Measurements from ENCODE around the gene CCDC14. TPM values are rescaled to one million over a fixed set of nuclear protein-coding genes. Genes with fewer than 3 reads are reported as not detected.
"Not testable (repeated sequence)": the region's sequence is repeated elsewhere in the genome, so short reads cannot be mapped to it uniquely, and the experiment has no call there.

CCDC14 gene
- polyA plus RNA-seq, 4 donors: 96.3 to 175 (median 150) TPM

- DNase-seq (ENCODE audit: low read depth in 4 of 4, low spot score in 3 of 4): not testable (repeated sequence)
Observed at GRCh38 chr3:123966799-123967198, 5.8 kb upstream of the CCDC14 start.

GRCh38 chr3:123964793-123965192 lies 3.8 kb upstream of the CCDC14 start:
- not testable (repeated sequence) for DNase-seq (ENCODE audit: low read depth in 4 of 4, low spot score in 3 of 4)

- DNase-seq (ENCODE audit: low read depth in 4 of 4, low spot score in 3 of 4): no peak
Observed at GRCh38 chr3:123961508-123961856, 453 bp upstream of the CCDC14 start.

GRCh38 chr3:123953735-123954134 lies 7.3 kb downstream of the CCDC14 start:
- DNase-seq (ENCODE audit: low read depth in 4 of 4, low spot score in 3 of 4): no peak

- DNase-seq (ENCODE audit: low read depth in 4 of 4, low spot score in 3 of 4): no peak
Observed at GRCh38 chr3:123952844-123953520, 8.0 kb downstream of the CCDC14 start.

- DNase-seq (ENCODE audit: low read depth in 4 of 4, low spot score in 3 of 4): no peak
Observed at GRCh38 chr3:123951522-123952447, 9.2 kb downstream of the CCDC14 start.

GRCh38 chr3:123949641-123950040 lies 11.4 kb downstream of the CCDC14 start:
- no peak for DNase-seq (ENCODE audit: low read depth in 4 of 4, low spot score in 3 of 4)

GRCh38 chr3:123948449-123948848 lies 12.6 kb downstream of the CCDC14 start:
- no peak for DNase-seq (ENCODE audit: low read depth in 4 of 4, low spot score in 3 of 4)

- DNase-seq (ENCODE audit: low read depth in 4 of 4, low spot score in 3 of 4): no peak
Observed at GRCh38 chr3:123947482-123947881, 13.5 kb downstream of the CCDC14 start.

GRCh38 chr3:123941542-123941941 lies 19.5 kb downstream of the CCDC14 start:
- DNase-seq (ENCODE audit: low read depth in 4 of 4, low spot score in 3 of 4): no peak

GRCh38 chr3:123941121-123941520 lies 19.9 kb downstream of the CCDC14 start:
- DNase-seq (ENCODE audit: low read depth in 4 of 4, low spot score in 3 of 4): no peak

GRCh38 chr3:123939706-123940105 lies 21.3 kb downstream of the CCDC14 start:
- DNase-seq (ENCODE audit: low read depth in 4 of 4, low spot score in 3 of 4): no peak

- DNase-seq (ENCODE audit: low read depth in 4 of 4, low spot score in 3 of 4): no peak
Observed at GRCh38 chr3:123936400-123936799, 24.6 kb downstream of the CCDC14 start.

GRCh38 chr3:123935830-123936229 lies 25.2 kb downstream of the CCDC14 start:
- DNase-seq (ENCODE audit: low read depth in 4 of 4, low spot score in 3 of 4): no peak

- no peak for DNase-seq (ENCODE audit: low read depth in 4 of 4, low spot score in 3 of 4)
Observed at GRCh38 chr3:123934250-123934649, 26.8 kb downstream of the CCDC14 start.

GRCh38 chr3:123930445-123930844 lies 30.6 kb downstream of the CCDC14 start:
- no peak for DNase-seq (ENCODE audit: low read depth in 4 of 4, low spot score in 3 of 4)

- no peak for DNase-seq (ENCODE audit: low read depth in 4 of 4, low spot score in 3 of 4)
Observed at GRCh38 chr3:123929325-123929724, 31.7 kb downstream of the CCDC14 start.

- DNase-seq (ENCODE audit: low read depth in 4 of 4, low spot score in 3 of 4): no peak
Observed at GRCh38 chr3:123926396-123926795, 34.6 kb downstream of the CCDC14 start.

GRCh38 chr3:123920868-123921267 lies 40.2 kb downstream of the CCDC14 start:
- DNase-seq (ENCODE audit: low read depth in 4 of 4, low spot score in 3 of 4): no peak

- peak in 1 of 4 donors; percentile 4 for DNase-seq (ENCODE audit: low read depth in 4 of 4, low spot score in 3 of 4)
Observed at GRCh38 chr3:123920383-123920782, 40.6 kb downstream of the CCDC14 start.

- no peak for DNase-seq (ENCODE audit: low read depth in 4 of 4, low spot score in 3 of 4)
Observed at GRCh38 chr3:123919353-123919752, 41.7 kb downstream of the CCDC14 start.

- no peak for DNase-seq (ENCODE audit: low read depth in 4 of 4, low spot score in 3 of 4)
Observed at GRCh38 chr3:123914829-123915228, 46.2 kb downstream of the CCDC14 start.

All from left renal pelvis (tissue), 4 donors.